GM12878 (cell line): ENCODE measurements around the gene NPM1. TPM values are rescaled to one million over a fixed set of nuclear protein-coding genes. Genes with fewer than 3 reads are reported as not detected.
A peak's percentile ranks its signal among the peaks of the same experiment; 100 is the strongest.

Experiments
- ATAC-seq: fragments of 200-7000 bp; cut with Tn5 transposase; 3 replicates; pipeline ENCODE4 v1.9.1; 2020; ENCODE audit warnings: mild to moderate bottlenecking, moderate library complexity
- BruUV-seq: library from RNA; stranded (reverse); fragments of 400-500 nt; replicated peaks from 2 replicates; lab custom pipeline; 2021; lab: Mats Ljungman, UMichigan
- CTCF ChIA-PET: fragments of 300-600 bp; sonication (Branson Sonifier 250); formaldehyde crosslinking; extraction: SDS; loops from one replicate; lab custom pipeline; 2021; ENCODE audit warnings: inconsistent platforms; lab: Yijun Ruan, JAX
- POLR2A ChIA-PET: fragments of 350-600 bp; formaldehyde crosslinking; extraction: SDS; loops from one replicate; lab custom pipeline; 2021; ENCODE audit warnings: inconsistent platforms; lab: Charles Lee
- RAD21 ChIA-PET: fragments of 300-600 bp; sonication (Branson Sonifier 250); formaldehyde crosslinking; loops from one replicate; lab custom pipeline; 2023; ENCODE audit warnings: antibody characterized with exemption; ENCODE audit not compliant: unreplicated experiment; lab: Charles Lee
- SMC1A ChIA-PET: fragments of 300-600 bp; sonication (Branson Sonifier 250); formaldehyde crosslinking; loops from one replicate; lab custom pipeline; 2023; ENCODE audit not compliant: unreplicated experiment, uncharacterized antibody; lab: Charles Lee
- DNase-seq: peaks from one replicate; pipeline ENCODE4 v3.0.0-alpha.2; 2011; ENCODE audit warnings: low read depth, low spot score
- FAIRE-seq: peaks from 3 replicates; lab custom pipeline; 2011; peaks lifted over from hg19 to GRCh38; lab: Jason Lieb, UNC
- H2AFZ ChIP-seq: 2 replicates; pipeline ENCODE4 v1.6.0; 2011; ENCODE audit warnings: low read depth, low read length, control low read depth; ENCODE audit not compliant: control insufficient read depth
- H3K27ac ChIP-seq: 2 replicates; pipeline ENCODE4 v1.5.1; 2011; ENCODE audit warnings: control low read depth; ENCODE audit not compliant: control insufficient read depth, insufficient read depth
- H3K27me3 ChIP-seq, 2 experiments: replicated peaks in 1 of 2; 2 replicates each; pipeline versions ENCODE4 v1.6.0 to v1.6.1; 2011; ENCODE audit warnings: low read length in 1 of 2; ENCODE audit not compliant: control insufficient read depth in 2 of 2, insufficient read depth in 2 of 2
- H3K36me3 ChIP-seq, 2 experiments: 2 replicates each; pipeline ENCODE4 v1.5.1; 2011; ENCODE audit warnings: low read length in 1 of 2; ENCODE audit not compliant: control insufficient read depth in 2 of 2, insufficient read depth in 2 of 2
- H3K4me1 ChIP-seq: 2 replicates; pipeline ENCODE4 v1.6.1; 2011; ENCODE audit warnings: mild to moderate bottlenecking, low read length, moderate library complexity, mixed read lengths; ENCODE audit not compliant: control insufficient read depth, insufficient read depth
- H3K4me2 ChIP-seq: 2 replicates; pipeline ENCODE4 v1.6.0; 2011; ENCODE audit warnings: control low read depth; ENCODE audit not compliant: control insufficient read depth, insufficient read depth
- H3K4me3 ChIP-seq: fragments of 200-600 bp; sonication (generic); 2 replicates; pipeline ENCODE4 v1.5.1; 2016
- H3K79me2 ChIP-seq: 2 replicates; pipeline ENCODE4 v1.6.0; 2011; ENCODE audit warnings: low read length; ENCODE audit not compliant: control insufficient read depth, insufficient read depth
- H3K9ac ChIP-seq: 2 replicates; pipeline ENCODE4 v1.8.0; 2011; ENCODE audit warnings: low read length, control low read depth, mixed read lengths; ENCODE audit not compliant: control insufficient read depth, insufficient read depth
- H3K9me3 ChIP-seq: replicated peaks from 3 replicates; pipeline ENCODE4 v1.5.1; 2011; ENCODE audit warnings: mild to moderate bottlenecking, low read length; ENCODE audit not compliant: control insufficient read depth, insufficient read depth
- H4K20me1 ChIP-seq: 2 replicates; pipeline ENCODE4 v1.6.0; 2011; ENCODE audit not compliant: control insufficient read depth, insufficient read depth
- ESRRA ChIP-seq: IDR thresholded peaks from 2 replicates; pipeline ENCODE4 v1.6.1; 2012; ENCODE audit warnings: mild to moderate bottlenecking, low read length, improper control_type of control experiment
- FOXM1 ChIP-seq: IDR thresholded peaks from 2 replicates; pipeline ENCODE4 v1.6.1; 2012; ENCODE audit warnings: low read depth, mild to moderate bottlenecking, inconsistent platforms, low read length, moderate library complexity
- PAX8 ChIP-seq: fragments of 450-650 bp; IDR thresholded peaks from 2 replicates; pipeline ENCODE4 v1.6.1; 2017; ENCODE audit warnings: mild to moderate bottlenecking, moderate library complexity
- PKNOX1 ChIP-seq: fragments of 450-650 bp; IDR thresholded peaks from 2 replicates; pipeline ENCODE4 v1.6.1; 2016; ENCODE audit warnings: mild to moderate bottlenecking
- POLR2AphosphoS2 ChIP-seq: IDR thresholded peaks from 2 replicates; pipeline ENCODE4 v1.6.1; 2011; ENCODE audit warnings: low read depth, mild to moderate bottlenecking, low read length, improper control_type of control experiment, moderate library complexity
- RAD21 ChIP-seq: IDR thresholded peaks from 2 replicates; pipeline ENCODE4 v1.6.1; 2011; ENCODE audit warnings: mild to moderate bottlenecking, low read depth, low read length, moderate library complexity; ENCODE audit not compliant: insufficient read depth
- SUZ12 ChIP-seq: fragments of 200-600 bp; sonication (generic); IDR thresholded peaks from one replicate; pipeline ENCODE4 v1.6.1; 2018; ENCODE audit warnings: antibody characterized with exemption, mild to moderate bottlenecking; ENCODE audit not compliant: unreplicated experiment
- TBL1XR1 ChIP-seq: IDR thresholded peaks from 2 replicates; pipeline ENCODE4 v1.6.1; 2012; ENCODE audit warnings: low read depth, low read length, improper control_type of control experiment
- YY1 ChIP-seq: IDR thresholded peaks from 2 replicates; pipeline ENCODE4 v1.6.1; 2011; ENCODE audit warnings: low read depth, mild to moderate bottlenecking, low read length
- ZNF274 ChIP-seq: IDR thresholded peaks from one replicate; pipeline ENCODE4 v1.8.0; 2011; ENCODE audit not compliant: insufficient read length, insufficient read depth
- ZNF687 ChIP-seq: fragments of 450-650 bp; IDR thresholded peaks from 2 replicates; pipeline ENCODE4 v1.6.1; 2017; ENCODE audit warnings: mild to moderate bottlenecking, moderate library complexity
- WGBS: methylation state at CpG from one replicate; pipeline ENCODE4 v1.1.6; 2016; ENCODE audit warnings: low lambda C conversion rate; ENCODE audit not compliant: insufficient replicate concordance, insufficient coverage; ENCODE audit errors: missing lambda C conversion rate; 5-methylcytosine and 5-hydroxymethylcytosine counted together
- in situ Hi-C: fragments of 300-500 bp; cut with MboI; formaldehyde crosslinking; loops from 9 replicates; pipeline ENCODE4 v1.14.3; 2018; ENCODE audit warnings: mixed read lengths
- intact Hi-C: fragments of 100-400 bp; cut with micrococcal nuclease; formaldehyde crosslinking; loops from one replicate; pipeline ENCODE4 v1.14.2; 2022; ENCODE audit not compliant: unreplicated experiment
- polyA plus RNA-seq, 11 experiments: library from polyadenylated mRNA; depleted of rRNA in 4 of 11; unstranded in 6 of 11; stranded (reverse) in 5 of 11; fragments of >200 nt; fragmentation: Nextera tagmentation in 4 of 11; fragmentation: Illumina TruSeq in 1 of 11; extraction: Ambion mirVana in 4 of 11; extraction: Trizol in 1 of 11; gene quantifications; 1 replicate in 1 of 11; 2 replicates in 10 of 11; pipeline versions ENCODE4 v1.2.1 to v1.2.3, GENCODE V29; 2011 to 2016; ENCODE audit warnings: inconsistent platforms in 2 of 11, missing spikeins in 2 of 11, low read depth in 1 of 11
- total RNA-seq, 4 experiments: library from RNA; depleted of rRNA in 3 of 4; stranded (reverse); fragments of >200 nt in 3 of 4; fragmentation: Illumina TruSeq in 1 of 4; extraction: Trizol in 1 of 4; gene quantifications; 2 replicates each; pipeline versions ENCODE4 v1.2.1 to v1.2.3, GENCODE V29; 2013 to 2021
- TF ChIP-seq, protein P1 (sequence below), 3 experiments: IDR thresholded peaks in 2 of 3; conservative IDR thresholded peaks in 1 of 3; 2 replicates each; pipeline ENCODE4 v1.5.1; 2011; ENCODE audit warnings: low read depth in 3 of 3, low read length in 3 of 3, mild to moderate bottlenecking in 3 of 3, control low read depth in 2 of 3, moderate library complexity in 2 of 3, inconsistent platforms in 1 of 3, mixed read lengths in 1 of 3; ENCODE audit not compliant: control insufficient read depth in 2 of 3, insufficient read depth in 1 of 3; ENCODE audit errors: extremely low read depth in 1 of 3

The NPM1 gene
- total and polyA plus RNA-seq, 10 of the 15 experiments (the other 5 are each of a cell fraction or from before 2014, with no cell fraction given): 1,843 to 5,466 (median 2,866) TPM

DNA sequence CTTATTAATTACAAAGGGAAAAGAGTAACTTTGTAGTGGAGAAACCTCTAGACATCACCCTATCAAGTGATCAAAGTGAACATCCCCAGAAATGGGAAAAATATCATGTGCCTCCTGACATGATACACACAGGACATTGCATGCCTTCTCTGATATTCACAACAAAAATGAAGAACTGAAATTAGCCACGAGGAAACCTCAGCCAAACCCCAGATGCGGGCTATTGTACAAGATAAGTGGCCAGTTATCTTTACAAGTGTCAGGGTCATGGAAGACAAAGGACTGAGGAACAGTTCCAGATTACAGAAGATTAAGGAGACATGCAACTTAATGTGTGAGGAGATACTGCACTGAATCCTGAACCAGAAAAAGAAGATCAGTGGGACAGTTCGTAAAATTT, 23.8 kb upstream of the NPM1 start (continued):
- TF ChIP-seq ZNF687: no peak

DNA sequence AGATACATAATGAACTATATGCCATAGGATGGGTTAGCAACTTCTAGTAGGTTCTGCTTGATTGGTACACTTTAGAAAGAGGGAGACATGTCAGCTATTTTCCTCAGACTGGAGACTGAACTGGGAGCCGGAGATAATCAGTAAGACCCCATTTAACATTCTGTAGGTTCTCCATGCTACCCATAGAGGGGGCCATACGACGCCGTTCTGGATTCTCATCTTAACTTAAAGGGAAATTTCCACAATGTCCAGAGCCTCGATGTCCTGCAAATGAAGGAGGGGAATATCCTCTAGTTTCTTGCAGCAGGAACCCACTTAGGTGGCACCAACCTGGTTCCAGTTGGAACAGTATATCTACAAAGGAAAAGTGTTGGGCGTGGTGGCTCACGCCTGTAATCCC, 22.3 kb upstream of the NPM1 start:
- RAD21 ChIA-PET: no interaction called here

More for the DNA sequence above, 22.3 kb upstream of the NPM1 start:
- no peaks in the 10 kb centered on the region; the same call in 2 of the 3 replicates for H3K9me3 ChIP-seq
- no peak for DNase-seq
- FAIRE-seq: no peak
- no peak overlapping the region for H2AFZ ChIP-seq
- BruUV-seq: no TSS peak
- POLR2A ChIA-PET: no interaction called here
- CTCF ChIA-PET: interaction anchor here (0.6 to 1.2 kb wide), 3 partner anchors 28 to 330 kb away, joined by 3 to 4 read pairs (median 3); no protein-coding TSS in a partner anchor
- no peaks in the 10 kb centered on the region for H3K36me3 ChIP-seq
- no peak overlapping the region for H3K4me3 ChIP-seq
- 52% methylated on average over 7 of the region's 7 CpGs for WGBS
- H3K27ac ChIP-seq: no peak overlapping the region
- no peak overlapping the region for H3K9ac ChIP-seq
- H3K27me3 ChIP-seq: no peaks in the 10 kb centered on the region
- intact Hi-C loops (no loop called here), in situ Hi-C loops (no loop called here)
- SMC1A ChIA-PET: no interaction called here
- TF ChIP-seq PKNOX1 (no peak), SUZ12 (no peak), YY1 (no peak), FOXM1 (no peak), POLR2AphosphoS2 (no peak), ZNF274 (no peak), TBL1XR1 (no peak), RAD21 (peak; percentile 35; the same call in 1 of the 2 replicates), ESRRA (no peak), PAX8 (no peak)
- TF ChIP-seq, protein P1, sequence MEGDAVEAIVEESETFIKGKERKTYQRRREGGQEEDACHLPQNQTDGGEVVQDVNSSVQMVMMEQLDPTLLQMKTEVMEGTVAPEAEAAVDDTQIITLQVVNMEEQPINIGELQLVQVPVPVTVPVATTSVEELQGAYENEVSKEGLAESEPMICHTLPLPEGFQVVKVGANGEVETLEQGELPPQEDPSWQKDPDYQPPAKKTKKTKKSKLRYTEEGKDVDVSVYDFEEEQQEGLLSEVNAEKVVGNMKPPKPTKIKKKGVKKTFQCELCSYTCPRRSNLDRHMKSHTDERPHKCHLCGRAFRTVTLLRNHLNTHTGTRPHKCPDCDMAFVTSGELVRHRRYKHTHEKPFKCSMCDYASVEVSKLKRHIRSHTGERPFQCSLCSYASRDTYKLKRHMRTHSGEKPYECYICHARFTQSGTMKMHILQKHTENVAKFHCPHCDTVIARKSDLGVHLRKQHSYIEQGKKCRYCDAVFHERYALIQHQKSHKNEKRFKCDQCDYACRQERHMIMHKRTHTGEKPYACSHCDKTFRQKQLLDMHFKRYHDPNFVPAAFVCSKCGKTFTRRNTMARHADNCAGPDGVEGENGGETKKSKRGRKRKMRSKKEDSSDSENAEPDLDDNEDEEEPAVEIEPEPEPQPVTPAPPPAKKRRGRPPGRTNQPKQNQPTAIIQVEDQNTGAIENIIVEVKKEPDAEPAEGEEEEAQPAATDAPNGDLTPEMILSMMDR (IDR thresholded peaks at IDR 0.05 in 2 of 3, conservative IDR thresholded peaks at IDR 0.05 in 1 of 3; ENCODE audit: control insufficient read depth in 2 of 3, extremely low read depth in 1 of 3, insufficient read depth in 1 of 3, low read depth in 3 of 3, low read length in 3 of 3): peak; percentile 24 to 47 (median 44); a peak in 5 of 6 replicates
- 0 out of 3 replicates have a peak, but pooled peaks have one; percentile 34 for ATAC-seq
- H3K4me1 ChIP-seq: peaks cover 15% of the 10 kb centered on the region
- H4K20me1 ChIP-seq: no peaks in the 10 kb centered on the region
- H3K4me2 ChIP-seq: no peak overlapping the region
- no peaks in the 10 kb centered on the region for H3K79me2 ChIP-seq
